Right cardiac atrium (tissue), 5 donors: ENCODE measurements around the gene RABGAP1L. TPM values are rescaled to one million over a fixed set of nuclear protein-coding genes. Genes with fewer than 3 reads are reported as not detected.

Experiments used
- ATAC-seq, 2 donors: fragments of 200-7000 bp; cut with Tn5 transposase; one replicate each; pipeline versions ENCODE4 v1.8.0 to v1.9.1; 2020; ENCODE audit warnings: moderate library complexity in 2 of 2, mild to moderate bottlenecking in 1 of 2
- DNase-seq, 3 donors: peaks; one replicate each; pipeline ENCODE4 v3.0.0-alpha.2; 2020
- H3K27ac ChIP-seq: one replicate; pipeline ENCODE4 v1.5.1; 2013; ENCODE audit warnings: mild to moderate bottlenecking, low read length, control low read depth, moderate library complexity
- H3K27me3 ChIP-seq: one replicate; pipeline ENCODE4 v1.6.1; 2013; ENCODE audit not compliant: control insufficient read depth, insufficient read depth
- H3K4me1 ChIP-seq: one replicate; pipeline ENCODE4 v1.6.1; 2013; ENCODE audit warnings: low read length; ENCODE audit not compliant: control insufficient read depth, insufficient read depth
- H3K4me3 ChIP-seq: one replicate; pipeline ENCODE4 v1.5.1; 2013; ENCODE audit warnings: low read length, control low read depth
- H3K9me3 ChIP-seq: one replicate; pipeline ENCODE4 v1.6.1; 2013; ENCODE audit warnings: low read length; ENCODE audit not compliant: control insufficient read depth
- WGBS: extraction: QIAGEN DNeasy Blood & Tissue Kit; methylation state at CpG from one replicate; pipeline ENCODE4 v1.1.7; 2013; 5-methylcytosine and 5-hydroxymethylcytosine counted together
- intact Hi-C, 4 donors: fragments of 100-400 bp; cut with DNase I; formaldehyde crosslinking; loops; one replicate each; pipeline versions ENCODE4 v1.11.0 to v1.14.0; 2022 to 2023
- polyA plus RNA-seq: library from polyadenylated mRNA; stranded (reverse); fragments of 200-250 nt; gene quantifications from one replicate; pipeline ENCODE4 v1.2.3, GENCODE V29; 2013
- total RNA-seq, 4 donors: library from RNA; stranded (reverse); fragmentation: NEBNext Ultra II Directional; extraction: Animal tissue kit (Norgen Biotek cat#: 25700); gene quantifications; one replicate each; pipeline ENCODE4 v1.2.1, GENCODE V29; 2021
- donor health status: healthy with polysubstance abuse.
- donor health status: DM: no; HTN: yes; CAD: no.
- donor health status: DM: no; HTN: no; CAD: no.
- donor health status: DM: no; HTN: yes; CAD: no; lungs with severe emphysema.
- donor health status: DM: yes; HTN: yes; CAD: no.

RABGAP1L gene
- total and polyA plus RNA-seq, 5 donors, result 174 to 367 (median 186) TPM

GRCh38 chr1:174913225-174913903, 754.0 kb downstream of the RABGAP1L start:
- DNase-seq, result no peak
- Histone ChIP-seq H3K27ac (no peak overlapping the region), H3K4me1 (no peaks in the 10 kb centered on the region), H3K4me3 (no peak overlapping the region), H3K9me3 (no peaks in the 10 kb centered on the region), H3K27me3 (no peaks in the 10 kb centered on the region)
- WGBS, result 68% methylated on average over 5 of the region's 5 CpGs
- intact Hi-C loops, result no loop called here
- ATAC-seq, result no peak

GRCh38 chr1:174914991-174915390, 755.7 kb downstream of the RABGAP1L start:
- DNase-seq (no peak), ATAC-seq (no peak)
- no peak overlapping the region for H3K4me3 ChIP-seq
- no peaks in the 10 kb centered on the region for H3K9me3 ChIP-seq
- H3K27ac ChIP-seq, result no peak overlapping the region
- intact Hi-C loops, result no loop called here
- WGBS, result 32% methylated on average over 1 of the region's 1 CpG
- no peaks in the 10 kb centered on the region for H3K4me1 ChIP-seq
- no peaks in the 10 kb centered on the region for H3K27me3 ChIP-seq

- ATAC-seq, result no peak
- 77% methylated on average over 3 of the region's 3 CpGs for WGBS
- intact Hi-C loops, result no loop called here
- no peak overlapping the region for H3K4me3 ChIP-seq
- no peaks in the 10 kb centered on the region for H3K27me3 ChIP-seq
- H3K9me3 ChIP-seq, result no peaks in the 10 kb centered on the region
- H3K27ac ChIP-seq, result no peak overlapping the region
- no peak for DNase-seq
- no peaks in the 10 kb centered on the region for H3K4me1 ChIP-seq
Observed at GRCh38 chr1:174916846-174917245, 757.5 kb downstream of the RABGAP1L start.

- H3K27ac ChIP-seq, result no peak overlapping the region
- no peaks in the 10 kb centered on the region for H3K4me1 ChIP-seq
- intact Hi-C loops, result no loop called here
- no peaks in the 10 kb centered on the region for H3K27me3 ChIP-seq
- DNase-seq (no peak), ATAC-seq (no peak)
- no peak overlapping the region for H3K4me3 ChIP-seq
- no peaks in the 10 kb centered on the region for H3K9me3 ChIP-seq
- WGBS, result 93% methylated on average over 1 of the region's 1 CpG
Observed at GRCh38 chr1:174920093-174920492, 760.8 kb downstream of the RABGAP1L start.

GRCh38 chr1:174922121-174922520, 762.8 kb downstream of the RABGAP1L start:
- 98% methylated on average over 5 of the region's 5 CpGs for WGBS
- no peaks in the 10 kb centered on the region for H3K9me3 ChIP-seq
- H3K27ac ChIP-seq, result no peak overlapping the region
- intact Hi-C loops, result no loop called here
- H3K27me3 ChIP-seq, result no peaks in the 10 kb centered on the region
- H3K4me3 ChIP-seq, result no peak overlapping the region
- no peak for DNase-seq
- no peaks in the 10 kb centered on the region for H3K4me1 ChIP-seq
- no peak for ATAC-seq

GRCh38 chr1:174923820-174924219, 764.5 kb downstream of the RABGAP1L start:
- intact Hi-C loops, result no loop called here
- H3K4me3 ChIP-seq, result no peak overlapping the region
- no peak overlapping the region for H3K27ac ChIP-seq
- ATAC-seq (no peak), DNase-seq (no peak)
- 81% methylated on average over 5 of the region's 5 CpGs for WGBS
- H3K4me1 ChIP-seq, result no peaks in the 10 kb centered on the region
- no peaks in the 10 kb centered on the region for H3K9me3 ChIP-seq
- no peaks in the 10 kb centered on the region for H3K27me3 ChIP-seq

GRCh38 chr1:174928541-174928940, 769.2 kb downstream of the RABGAP1L start:
- 62% methylated on average over 1 of the region's 1 CpG for WGBS
- no peak overlapping the region for H3K27ac ChIP-seq
- no peaks in the 10 kb centered on the region for H3K27me3 ChIP-seq
- H3K4me3 ChIP-seq, result no peak overlapping the region
- ATAC-seq (no peak), DNase-seq (no peak)
- intact Hi-C loops, result no loop called here
- H3K4me1 ChIP-seq, result no peaks in the 10 kb centered on the region
- H3K9me3 ChIP-seq, result no peaks in the 10 kb centered on the region

- Histone ChIP-seq H3K27ac (no peak overlapping the region), H3K4me1 (peaks cover 2% of the 10 kb centered on the region), H3K9me3 (no peaks in the 10 kb centered on the region), H3K27me3 (no peaks in the 10 kb centered on the region), H3K4me3 (no peak overlapping the region)
- ATAC-seq (no peak), DNase-seq (no peak)
- intact Hi-C loops, result no loop called here
- WGBS, result 48% methylated on average over 1 of the region's 1 CpG
Observed at GRCh38 chr1:174931214-174931613, 771.9 kb downstream of the RABGAP1L start.

- intact Hi-C loops, result no loop called here
- WGBS, result 98% methylated on average over 2 of the region's 2 CpGs
Observed at GRCh38 chr1:174932587-174932986, 773.3 kb downstream of the RABGAP1L start.

GRCh38 chr1:174935961-174936727, 776.8 kb downstream of the RABGAP1L start:
- ATAC-seq, result no peak
- Histone ChIP-seq H3K27me3 (no peaks in the 10 kb centered on the region), H3K4me3 (no peak overlapping the region), H3K27ac (no peak overlapping the region), H3K4me1 (peaks cover 2% of the 10 kb centered on the region), H3K9me3 (no peaks in the 10 kb centered on the region)
- WGBS, result 93% methylated on average over 3 of the region's 3 CpGs
- intact Hi-C loops, result no loop called here
- no peak for DNase-seq

More at GRCh38 chr1:174932587-174932986, 773.3 kb downstream of the RABGAP1L start:
- Histone ChIP-seq H3K4me1 (peaks cover 2% of the 10 kb centered on the region), H3K27me3 (no peaks in the 10 kb centered on the region), H3K4me3 (no peak overlapping the region), H3K9me3 (no peaks in the 10 kb centered on the region), H3K27ac (no peak overlapping the region)
- DNase-seq (no peak), ATAC-seq (no peak)

GRCh38 chr1:174938281-174939007, 779.1 kb downstream of the RABGAP1L start:
- WGBS, result 35% methylated on average over 6 of the region's 6 CpGs
- H3K4me1 ChIP-seq, result peaks cover 2% of the 10 kb centered on the region
- peak overlapping the region; percentile 19 for H3K27ac ChIP-seq
- H3K9me3 ChIP-seq, result no peaks in the 10 kb centered on the region
- no peak for DNase-seq
- H3K27me3 ChIP-seq, result no peaks in the 10 kb centered on the region
- intact Hi-C loops, result no loop called here
- no peak for ATAC-seq
- H3K4me3 ChIP-seq, result peak overlapping the region; percentile 15
